Endothelial cell of hepatic sinusoid (primary cell): Measurements from ENCODE around the gene URB1.

ENCODE experiments used
- in situ Hi-C: cut with HindIII; loops from 2 replicates; pipeline ENCODE4 v1.10.0; 2017; ENCODE audit warnings: low sequenced_read_pairs

Gene URB1

DNA sequence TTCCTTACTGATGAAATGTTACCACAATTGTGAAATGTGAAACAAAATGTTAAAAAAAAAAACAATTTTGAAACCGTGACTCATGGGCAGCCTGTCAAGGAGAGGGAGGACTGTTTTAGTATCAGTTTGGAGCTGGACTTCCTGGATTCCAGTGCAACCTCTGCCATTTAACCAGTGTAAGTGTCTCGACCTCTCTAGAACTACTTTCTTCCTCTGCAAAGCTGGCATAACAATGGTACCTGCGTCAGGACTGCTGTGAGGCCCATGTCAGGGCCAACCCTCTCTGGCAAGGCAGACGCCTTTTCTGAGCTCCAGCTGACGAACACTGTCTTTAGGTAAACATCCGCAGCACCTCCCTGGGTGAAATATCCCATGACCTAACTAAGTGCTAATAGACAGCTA lies 20.9 kb downstream of the URB1 start:
- in situ Hi-C loops: no loop called here

DNA sequence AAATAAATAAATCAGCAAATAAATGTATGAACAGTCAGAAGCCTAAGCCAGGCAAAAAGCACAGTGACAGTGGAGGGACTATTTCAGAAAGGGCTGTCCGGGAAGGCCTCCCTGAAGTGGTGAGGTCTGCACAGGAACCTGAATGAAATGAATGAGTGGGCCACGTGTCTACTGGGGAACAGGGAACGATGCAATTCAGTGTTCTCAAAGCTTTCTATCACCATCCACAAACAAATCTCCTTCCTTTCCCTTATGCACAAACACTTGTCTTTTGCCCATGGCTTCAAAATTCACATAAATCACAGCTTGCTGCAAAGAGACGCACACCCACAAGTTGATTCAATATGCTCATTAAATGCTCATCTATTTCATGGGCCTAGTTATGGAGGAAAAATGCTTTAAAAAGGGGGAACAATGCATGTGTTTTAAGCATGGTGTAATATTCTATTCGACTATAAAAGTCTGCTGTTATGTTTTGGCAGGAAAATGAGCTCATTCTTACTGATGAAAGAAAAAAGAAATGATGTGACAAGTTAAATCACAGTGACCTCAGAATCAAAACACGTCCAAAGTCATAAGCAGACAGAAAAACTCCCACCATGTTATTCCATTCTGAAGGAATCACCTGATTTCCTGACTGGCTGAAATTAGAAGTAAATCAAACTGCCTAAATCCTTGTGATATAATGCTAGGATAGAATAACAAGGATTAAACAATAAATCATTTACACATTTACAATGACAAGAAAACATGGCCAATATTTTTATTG lies 21.6 kb downstream of the URB1 start:
- in situ Hi-C loops: no loop called here

DNA sequence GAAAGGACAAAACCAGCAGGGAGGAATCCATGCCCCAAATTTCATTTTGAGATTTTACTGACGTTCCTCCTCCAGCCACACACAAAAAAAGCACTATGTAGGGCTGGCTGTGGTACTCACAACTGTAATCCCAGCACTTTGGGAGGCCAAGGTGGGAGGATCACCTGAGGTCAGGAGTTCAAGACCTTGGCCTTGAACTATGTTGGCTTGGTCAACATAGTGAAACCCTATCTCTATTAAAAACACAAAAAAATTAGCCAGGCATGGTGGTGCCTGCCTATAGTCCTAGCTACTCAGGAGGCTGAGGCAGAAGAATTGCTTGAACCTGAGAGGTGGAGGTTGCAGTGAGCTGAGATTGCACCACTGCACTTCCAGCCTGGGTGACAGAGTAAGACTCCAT lies 23.9 kb downstream of the URB1 start:
- in situ Hi-C loops: loop anchor here (5.0 kb wide), 1 partner anchor 42 kb away; no protein-coding TSS in a partner anchor

GRCh38 chr21:32368386-32368785 lies 24.4 kb downstream of the URB1 start:
- in situ Hi-C loops: loop anchor here (5.0 kb wide), 1 partner anchor 41 kb away; no protein-coding TSS in a partner anchor

DNA sequence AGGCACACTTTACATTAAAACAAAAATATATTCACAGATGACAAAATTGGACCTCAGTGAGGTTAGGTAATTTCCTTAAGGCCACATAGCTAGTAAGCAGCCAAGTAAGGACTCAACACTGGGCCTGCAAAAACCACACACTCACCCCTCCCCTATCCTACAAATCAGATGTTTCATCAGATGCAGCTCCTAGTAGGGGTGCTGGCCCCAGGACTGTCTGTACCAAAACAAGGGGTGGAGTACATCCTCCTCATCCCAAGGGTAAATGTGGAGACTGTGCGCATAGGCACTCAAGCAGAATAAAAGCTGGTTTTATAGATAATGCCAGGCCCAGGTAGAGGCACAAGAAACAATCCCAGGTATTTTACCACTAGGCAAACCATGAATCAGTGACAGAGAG lies 25.7 kb downstream of the URB1 start:
- in situ Hi-C loops: loop anchor here (5.0 kb wide), 1 partner anchor 40 kb away; no protein-coding TSS in a partner anchor

DNA sequence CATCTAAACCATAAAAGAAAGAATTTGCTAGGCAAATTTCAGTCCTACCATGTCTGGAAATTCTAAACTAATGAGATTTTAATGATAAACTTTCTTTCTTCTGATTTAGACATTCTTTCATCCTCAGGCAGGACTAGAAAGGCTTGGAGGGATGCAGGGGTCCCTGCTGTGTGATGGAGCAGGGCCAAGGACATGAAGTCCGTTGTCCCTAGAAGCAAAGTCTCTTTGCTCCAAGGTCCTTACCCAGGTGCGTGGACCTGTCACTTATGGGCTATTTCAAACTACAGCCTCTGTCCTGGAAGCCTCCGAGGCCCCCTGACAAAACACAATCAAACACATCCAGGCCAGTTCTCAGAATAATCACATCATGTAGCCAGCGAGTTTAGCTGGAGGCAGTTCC lies 26.6 kb downstream of the URB1 start:
- in situ Hi-C loops: loop anchor here (5.0 kb wide), 1 partner anchor 39 kb away; no protein-coding TSS in a partner anchor

DNA sequence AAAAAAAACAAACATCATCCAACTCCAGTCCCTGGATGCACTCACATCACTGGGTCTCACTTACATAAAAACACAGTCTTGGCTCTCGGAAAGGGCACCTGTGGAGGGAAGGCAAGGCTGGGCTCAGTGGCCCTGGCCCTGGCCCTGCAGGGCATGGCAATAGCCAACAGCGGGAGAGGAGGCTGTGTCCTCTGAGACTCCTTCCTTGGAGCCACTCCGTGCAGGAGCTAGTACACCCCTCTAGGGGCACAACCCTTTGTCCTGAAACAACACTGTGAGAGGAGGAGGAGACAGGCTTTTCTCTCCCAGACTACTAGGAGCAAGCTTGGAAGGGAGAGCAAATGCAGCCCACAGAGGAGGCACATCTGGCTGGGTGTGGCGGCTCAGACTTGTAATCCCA lies 28.0 kb downstream of the URB1 start:
- in situ Hi-C loops: loop anchor here (5.0 kb wide), 1 partner anchor 37 kb away; no protein-coding TSS in a partner anchor

DNA sequence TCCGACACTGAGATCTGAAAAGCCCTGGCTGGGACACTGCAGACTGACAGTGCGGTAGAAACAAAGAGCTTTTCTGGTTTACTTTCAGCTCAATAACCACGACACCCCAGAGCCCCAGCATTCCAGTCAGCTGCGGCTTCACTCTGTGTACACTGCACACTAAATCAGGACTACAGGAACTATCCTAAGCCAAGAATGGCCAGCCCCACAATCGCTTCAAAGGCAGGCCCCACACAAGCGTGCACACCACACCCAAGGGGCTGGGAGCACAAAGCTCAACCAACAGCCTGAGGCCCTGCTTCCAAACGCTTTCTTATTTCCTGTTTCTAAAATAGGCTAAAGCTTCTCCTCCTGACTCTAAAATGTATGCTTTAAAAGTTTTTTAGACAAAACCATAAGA lies 28.4 kb downstream of the URB1 start:
- in situ Hi-C loops: no loop called here

- in situ Hi-C loops: no loop called here
Observed at GRCh38 chr21:32360401-32360975, 32.3 kb downstream of the URB1 start.

- in situ Hi-C loops: no loop called here
Observed at GRCh38 chr21:32359719-32360260, 33.0 kb downstream of the URB1 start.

- in situ Hi-C loops: no loop called here
Observed at GRCh38 chr21:32356874-32357395, 35.9 kb downstream of the URB1 start.

GRCh38 chr21:32353002-32353711 lies 39.7 kb downstream of the URB1 start:
- in situ Hi-C loops: no loop called here

GRCh38 chr21:32352526-32352925 lies 40.3 kb downstream of the URB1 start:
- in situ Hi-C loops: no loop called here

DNA sequence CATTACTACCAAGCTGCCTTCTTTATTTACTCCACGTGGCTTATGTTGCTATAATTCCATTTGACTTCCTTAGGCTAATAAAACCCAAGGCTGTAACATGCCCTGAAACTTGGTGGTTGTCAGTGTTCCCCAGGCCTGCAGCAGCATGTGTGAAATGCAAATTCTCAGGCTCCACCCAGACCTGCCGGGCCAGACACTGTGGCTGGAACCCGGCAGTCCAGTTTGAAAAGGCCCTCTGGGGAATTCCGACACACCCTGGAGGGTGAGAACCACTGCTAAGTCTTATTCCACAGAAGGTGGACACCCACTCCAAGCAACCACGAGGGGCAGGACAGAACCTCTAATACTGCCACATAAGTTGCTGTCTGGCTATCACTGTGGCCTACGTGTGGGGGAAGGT lies 41.4 kb downstream of the URB1 start:
- in situ Hi-C loops: no loop called here

- in situ Hi-C loops: no loop called here
Observed at GRCh38 chr21:32350981-32351380, 41.8 kb downstream of the URB1 start.

GRCh38 chr21:32350211-32350980 lies 42.4 kb downstream of the URB1 start:
- in situ Hi-C loops: no loop called here

DNA sequence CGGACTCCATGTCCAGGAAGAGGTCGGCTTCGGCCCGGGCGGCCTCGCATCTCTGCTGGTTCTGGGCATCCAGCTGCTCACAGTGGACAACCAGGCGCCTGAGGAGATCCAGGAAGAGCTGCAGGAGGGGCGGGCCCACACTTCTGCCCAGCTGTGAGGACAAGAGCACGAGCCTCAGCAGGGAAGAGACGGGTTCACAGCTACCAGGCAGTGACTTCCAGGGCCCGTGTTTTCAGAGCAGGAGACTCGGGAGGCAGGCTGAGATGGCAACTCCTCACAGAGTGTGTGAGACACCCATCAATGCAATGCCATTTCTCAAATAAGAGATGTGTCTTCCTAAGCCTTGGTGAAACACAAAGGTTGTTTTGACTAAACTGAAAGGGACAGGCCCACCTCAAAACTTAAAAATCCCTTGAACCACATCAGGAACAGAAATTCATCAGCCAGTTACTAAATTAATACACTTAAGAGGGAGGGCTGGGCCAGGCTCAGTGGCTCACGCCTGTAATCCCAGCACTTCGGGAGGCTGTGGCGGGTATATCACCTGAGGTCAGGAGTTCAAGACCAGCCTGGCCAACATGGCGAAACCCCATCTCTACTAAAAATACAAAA lies 43.4 kb downstream of the URB1 start:
- in situ Hi-C loops: no loop called here

GRCh38 chr21:32348604-32349332 lies 44.0 kb downstream of the URB1 start:
- in situ Hi-C loops: no loop called here

DNA sequence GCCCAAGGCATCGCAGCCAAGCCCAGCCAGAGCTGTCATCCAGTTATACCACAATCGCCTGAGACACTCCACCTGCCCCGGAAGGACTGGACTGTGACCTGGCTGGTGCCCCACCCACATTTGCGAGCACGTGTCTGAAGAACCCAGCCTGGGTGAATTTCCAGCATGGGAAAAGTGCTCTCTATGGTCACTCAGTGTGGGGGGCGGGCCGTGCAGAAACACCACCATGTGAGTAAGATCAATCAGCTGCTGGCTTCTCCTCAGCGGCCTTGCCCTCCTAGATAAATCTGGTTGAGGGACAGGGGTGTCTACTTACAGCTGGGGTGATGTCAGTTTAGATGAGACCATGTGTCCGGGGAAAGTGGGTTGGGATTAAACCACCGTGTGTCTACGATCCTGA lies 44.8 kb downstream of the URB1 start:
- in situ Hi-C loops: no loop called here
